AG09319 (cell line): ENCODE data around the gene ZNF277.
"Not testable (repeated sequence)": the region's sequence is repeated elsewhere in the genome, so short reads cannot be mapped to it uniquely, and the experiment has no call there.

Experiments
- DNase-seq: peaks from one replicate; pipeline ENCODE4 v3.0.0-alpha.2; 2010; ENCODE audit warnings: low read depth; ENCODE audit errors: extremely low read depth
- TF ChIP-seq, protein P1 (sequence below): IDR thresholded peaks from 2 replicates; pipeline ENCODE4 v1.5.1; 2011; ENCODE audit warnings: low read depth, mild to moderate bottlenecking, inconsistent platforms, low read length, moderate library complexity

Gene ZNF277

GRCh38 chr7:112234147-112234546 lies 27.7 kb downstream of the ZNF277 start:
- TF ChIP-seq, protein P1, sequence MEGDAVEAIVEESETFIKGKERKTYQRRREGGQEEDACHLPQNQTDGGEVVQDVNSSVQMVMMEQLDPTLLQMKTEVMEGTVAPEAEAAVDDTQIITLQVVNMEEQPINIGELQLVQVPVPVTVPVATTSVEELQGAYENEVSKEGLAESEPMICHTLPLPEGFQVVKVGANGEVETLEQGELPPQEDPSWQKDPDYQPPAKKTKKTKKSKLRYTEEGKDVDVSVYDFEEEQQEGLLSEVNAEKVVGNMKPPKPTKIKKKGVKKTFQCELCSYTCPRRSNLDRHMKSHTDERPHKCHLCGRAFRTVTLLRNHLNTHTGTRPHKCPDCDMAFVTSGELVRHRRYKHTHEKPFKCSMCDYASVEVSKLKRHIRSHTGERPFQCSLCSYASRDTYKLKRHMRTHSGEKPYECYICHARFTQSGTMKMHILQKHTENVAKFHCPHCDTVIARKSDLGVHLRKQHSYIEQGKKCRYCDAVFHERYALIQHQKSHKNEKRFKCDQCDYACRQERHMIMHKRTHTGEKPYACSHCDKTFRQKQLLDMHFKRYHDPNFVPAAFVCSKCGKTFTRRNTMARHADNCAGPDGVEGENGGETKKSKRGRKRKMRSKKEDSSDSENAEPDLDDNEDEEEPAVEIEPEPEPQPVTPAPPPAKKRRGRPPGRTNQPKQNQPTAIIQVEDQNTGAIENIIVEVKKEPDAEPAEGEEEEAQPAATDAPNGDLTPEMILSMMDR = no peak
- no peak for DNase-seq

DNA sequence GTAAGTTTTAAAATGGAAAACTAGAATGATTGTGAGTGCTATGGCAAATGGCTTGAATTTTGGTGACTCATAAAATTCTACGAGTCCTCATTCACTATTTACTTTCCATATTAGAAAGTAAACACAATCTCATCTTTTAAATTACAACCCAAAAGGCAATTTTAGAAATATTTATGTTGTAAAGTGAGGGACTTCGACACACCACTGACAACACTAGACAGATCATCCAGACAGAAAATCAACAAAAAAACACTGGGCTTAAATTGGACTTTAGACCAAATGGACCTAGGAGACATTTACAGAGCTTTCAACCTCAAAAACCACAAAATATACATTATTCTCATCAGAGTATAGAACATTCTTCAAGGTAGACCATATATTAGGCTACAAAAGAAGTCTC lies 30.1 kb downstream of the ZNF277 start:
- no peak for DNase-seq
- TF ChIP-seq, protein P1 = no peak

- no peak for DNase-seq
- TF ChIP-seq, protein P1 = no peak
These were observed 31.8 kb downstream of the ZNF277 start for GRCh38 chr7:112238330-112238729.

DNA sequence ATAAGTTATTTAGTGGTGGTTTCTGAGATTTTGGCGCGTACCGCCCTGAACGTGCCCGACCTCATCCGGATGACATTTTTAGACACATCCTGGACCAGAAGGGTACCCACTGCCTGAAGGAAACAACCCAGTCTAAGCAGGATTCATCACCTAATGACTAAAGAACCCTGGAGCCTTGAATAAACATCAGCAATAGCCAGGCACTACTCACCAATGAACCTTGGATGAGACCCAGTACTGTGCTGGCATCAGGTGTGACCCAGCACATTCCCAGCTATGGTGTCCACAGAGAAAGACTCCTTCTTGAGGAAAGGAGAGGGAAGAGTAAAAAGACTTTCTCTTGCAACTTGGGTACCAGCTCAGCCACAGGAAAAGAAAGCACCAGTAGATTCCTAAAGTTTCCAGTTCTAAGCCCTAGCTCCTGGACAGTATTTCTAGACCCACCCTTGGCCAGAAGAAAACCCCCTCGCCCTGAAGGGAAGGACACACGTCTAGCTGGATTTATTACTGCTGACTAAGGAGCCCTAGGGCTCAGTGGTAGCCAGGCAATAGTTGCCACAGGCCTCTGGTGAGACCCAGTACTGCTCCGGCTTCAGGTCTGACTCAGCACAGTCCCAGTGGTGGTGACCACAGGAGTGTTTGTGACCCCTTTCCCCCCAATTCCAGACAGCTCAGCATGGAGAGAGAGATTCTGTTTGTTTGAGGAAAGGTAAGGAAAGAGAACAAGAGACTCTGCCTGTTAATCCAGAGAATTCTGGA lies 32.5 kb downstream of the ZNF277 start:
- TF ChIP-seq, protein P1 = no peak
- no peak for DNase-seq

- TF ChIP-seq, protein P1 = no peak
- DNase-seq = no peak
These were observed 42.1 kb downstream of the ZNF277 start for GRCh38 chr7:112248598-112248997.

DNA sequence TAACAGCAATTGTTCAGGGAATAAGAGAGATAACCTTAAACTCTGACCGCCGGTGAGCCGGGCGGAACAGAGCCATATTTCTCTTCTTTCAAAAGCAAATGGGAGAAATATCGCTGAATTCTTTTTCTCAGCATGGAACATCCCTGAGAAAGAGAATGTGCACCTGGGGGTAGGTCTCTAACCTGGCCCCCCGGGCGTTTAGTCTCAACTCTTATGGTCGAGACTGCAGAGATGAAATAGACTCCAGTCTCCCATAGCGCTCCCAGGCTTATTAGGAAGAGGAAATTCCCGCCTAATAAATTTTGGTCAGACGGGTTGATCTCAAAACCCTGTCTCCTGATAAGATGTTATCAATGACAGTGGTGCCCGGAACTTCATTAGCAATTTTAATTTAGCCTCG lies 43.5 kb downstream of the ZNF277 start:
- DNase-seq = not testable (repeated sequence)

GRCh38 chr7:112252141-112252540 lies 45.6 kb downstream of the ZNF277 start:
- DNase-seq = no peak
- TF ChIP-seq, protein P1 = no peak

DNA sequence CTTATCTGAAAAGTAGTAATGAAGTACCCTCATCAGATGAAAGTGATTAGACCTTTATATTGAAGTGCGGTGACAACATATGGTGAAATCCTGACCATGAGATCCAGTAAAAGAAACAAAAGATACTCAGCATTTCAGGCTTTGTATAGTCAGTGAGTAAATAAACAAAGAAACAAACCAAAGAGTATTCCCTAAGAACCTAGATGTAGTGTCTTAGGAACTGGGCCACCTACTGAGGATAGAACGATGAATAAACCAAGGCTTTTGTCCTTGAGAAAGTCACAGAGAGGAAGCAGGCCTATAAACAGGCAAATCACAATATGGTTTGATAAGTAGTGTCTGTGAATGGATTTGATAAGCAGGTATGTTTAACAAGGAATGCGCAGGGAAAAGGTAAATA lies 46.2 kb downstream of the ZNF277 start:
- TF ChIP-seq, protein P1 = no peak
- DNase-seq = no peak
